ENCODE results near the gene EPHA1.

EPHA1 gene

GRCh38 chr7:143390104-143390772 is 18.4 kb downstream of the EPHA1 start:
- no peak for DNase-seq (ENCODE audit: low read depth in 3 of 3, low spot score in 1 of 3)

GRCh38 chr7:143389316-143390103 is 19.1 kb downstream of the EPHA1 start:
- no peak for DNase-seq (ENCODE audit: low read depth in 3 of 3, low spot score in 1 of 3)

GRCh38 chr7:143388491-143389101 is 20.1 kb downstream of the EPHA1 start:
- DNase-seq (ENCODE audit: low read depth in 3 of 3, low spot score in 1 of 3), result no peak

GRCh38 chr7:143388051-143388450 is 20.6 kb downstream of the EPHA1 start:
- DNase-seq (ENCODE audit: low read depth in 3 of 3, low spot score in 1 of 3), result no peak

- DNase-seq (ENCODE audit: low read depth in 3 of 3, low spot score in 1 of 3), result no peak
Observed at GRCh38 chr7:143387156-143387975, 21.3 kb downstream of the EPHA1 start.

GRCh38 chr7:143385891-143386781 is 22.5 kb downstream of the EPHA1 start:
- no peak for DNase-seq (ENCODE audit: low read depth in 3 of 3, low spot score in 1 of 3)

- no peak for DNase-seq (ENCODE audit: low read depth in 3 of 3, low spot score in 1 of 3)
Observed at GRCh38 chr7:143384661-143385631, 23.7 kb downstream of the EPHA1 start.

- DNase-seq (ENCODE audit: low read depth in 3 of 3, low spot score in 1 of 3), result no peak
Observed at GRCh38 chr7:143384148-143384547, 24.5 kb downstream of the EPHA1 start.

GRCh38 chr7:143383642-143383957 is 25.1 kb downstream of the EPHA1 start:
- no peak for DNase-seq (ENCODE audit: low read depth in 3 of 3, low spot score in 1 of 3)

- no peak for DNase-seq (ENCODE audit: low read depth in 3 of 3, low spot score in 1 of 3)
Observed at GRCh38 chr7:143382791-143383641, 25.6 kb downstream of the EPHA1 start.

GRCh38 chr7:143382126-143382790 is 26.4 kb downstream of the EPHA1 start:
- no peak for DNase-seq (ENCODE audit: low read depth in 3 of 3, low spot score in 1 of 3)

GRCh38 chr7:143381427-143382125 is 27.1 kb downstream of the EPHA1 start:
- no peak for DNase-seq (ENCODE audit: low read depth in 3 of 3, low spot score in 1 of 3)

- peak; percentile 72 to 75 (median 74) for DNase-seq (ENCODE audit: low read depth in 3 of 3, low spot score in 1 of 3)
Observed at GRCh38 chr7:143380646-143381426, 27.8 kb downstream of the EPHA1 start, which contains the start of gene ZYX. Gene ZYX, plus strand, starts transcription at chr7:143381345. Its CDS starts 227 bp downstream, at chr7:143381572.

GRCh38 chr7:143380260-143380645 is 28.4 kb downstream of the EPHA1 start:
- DNase-seq (ENCODE audit: low read depth in 3 of 3, low spot score in 1 of 3), result peak; percentile 61 to 88 (median 79)

- DNase-seq (ENCODE audit: low read depth in 3 of 3, low spot score in 1 of 3), result no peak
Observed at GRCh38 chr7:143379611-143380259, 28.9 kb downstream of the EPHA1 start.

- DNase-seq (ENCODE audit: low read depth in 3 of 3, low spot score in 1 of 3), result no peak
Observed at GRCh38 chr7:143376396-143376795, 32.3 kb downstream of the EPHA1 start.

Measured in stimulated activated CD4-positive, alpha-beta T cell treated with anti-CD3 and anti-CD28 coated beads, TNF-alpha, amount 100 ng/mL, for 1 hour (primary cell).